ENCODE data around the gene C4BPA. TPM values are rescaled to one million over a fixed set of nuclear protein-coding genes. Genes with fewer than 3 reads are reported as not detected.

C4BPA gene
- total RNA-seq, 2 donors from 2014 or later: 0.71 TPM; not detected in 1

- TF ChIP-seq CTCF (IDR thresholded peaks at IDR 0.05): no peak
- no peaks in the 10 kb centered on the region for H3K27me3 ChIP-seq (replicated peaks; ENCODE audit: insufficient read depth)
- DNase-seq (ENCODE audit: low spot score) (no peak), ATAC-seq (ENCODE audit: insufficient number of reproducible peaks, low FRiP score, low read depth) (no peak)
- H3K4me3 ChIP-seq: no peak overlapping the region
- H3K9me3 ChIP-seq: no peaks in the 10 kb centered on the region
- no peaks in the 10 kb centered on the region for H3K36me3 ChIP-seq
- no peak overlapping the region for H3K27ac ChIP-seq
- H3K4me1 ChIP-seq (ENCODE audit: control insufficient read depth in 1 of 2, low read depth in 2 of 2): no peaks in the 10 kb centered on the region
These were observed 87.0 kb downstream of the C4BPA start for GRCh38 chr1:207191061-207191460.

- Histone ChIP-seq H3K27me3 (replicated peaks; ENCODE audit: insufficient read depth) (no peaks in the 10 kb centered on the region), H3K36me3 (no peaks in the 10 kb centered on the region), H3K9me3 (no peaks in the 10 kb centered on the region), H3K27ac (no peak overlapping the region), H3K4me1 (ENCODE audit: control insufficient read depth in 1 of 2, low read depth in 2 of 2) (no peaks in the 10 kb centered on the region), H3K4me3 (no peak overlapping the region)
- ATAC-seq (ENCODE audit: insufficient number of reproducible peaks, low FRiP score, low read depth) (no peak), DNase-seq (ENCODE audit: low spot score) (no peak)
- no peak for TF ChIP-seq CTCF (IDR thresholded peaks at IDR 0.05)
These were observed 87.7 kb downstream of the C4BPA start for GRCh38 chr1:207191776-207192175.

- TF ChIP-seq CTCF (IDR thresholded peaks at IDR 0.05): no peak
These were observed 90.2 kb downstream of the C4BPA start for GRCh38 chr1:207194197-207194596.

More at GRCh38 chr1:207194197-207194596, 90.2 kb downstream of the C4BPA start:
- Histone ChIP-seq H3K4me3 (no peak overlapping the region), H3K27me3 (replicated peaks; ENCODE audit: insufficient read depth) (no peaks in the 10 kb centered on the region), H3K27ac (no peak overlapping the region), H3K9me3 (no peaks in the 10 kb centered on the region), H3K36me3 (no peaks in the 10 kb centered on the region), H3K4me1 (ENCODE audit: control insufficient read depth in 1 of 2, low read depth in 2 of 2) (no peaks in the 10 kb centered on the region)
- DNase-seq (ENCODE audit: low spot score) (no peak), ATAC-seq (ENCODE audit: insufficient number of reproducible peaks, low FRiP score, low read depth) (no peak)

Other genes with a start within 250 kb of the C4BPA start
- gene IL20, start 238.6 kb upstream of the C4BPA start, total RNA-seq: not detected
- not detected for gene IL24, start 206.8 kb upstream of the C4BPA start, total RNA-seq
- 1 to 10 TPM in 1 of 2 donors, not detected in 1; 5.4 TPM for gene FCMR, start 182.3 kb upstream of the C4BPA start, total RNA-seq
- gene PIGR, start 157.8 kb upstream of the C4BPA start, total RNA-seq: 1 to 10 TPM in 1 of 2 donors, not detected in 1; 7.7 TPM
- gene FCAMR, start 133.8 kb upstream of the C4BPA start, total RNA-seq: not detected
- 1 to 10 TPM in 1 of 2 donors, under 1 TPM in 1; 0.14 to 1.3 TPM for gene C1orf116, start 71.5 kb upstream of the C4BPA start, total RNA-seq
- 1 to 10 TPM; 3.8 to 8.4 TPM for gene YOD1, start 53.0 kb upstream of the C4BPA start, total RNA-seq
- 1 to 10 TPM; 6.4 to 8.5 TPM for gene PFKFB2, start 51.0 kb upstream of the C4BPA start, total RNA-seq
- 1 to 10 TPM in 1 of 2 donors, under 1 TPM in 1; 0.54 to 3.7 TPM for gene C4BPB, start 15.4 kb upstream of the C4BPA start, total RNA-seq
- gene CD55, start 217.4 kb downstream of the C4BPA start, total RNA-seq: 100 to 1,000 TPM in 1 of 2 donors, 10 to 100 TPM in 1; 72.6 to 109 TPM